T1000 (cell line): ENCODE data around the gene TBC1D9B.

Source experiments
- DNase-seq: peaks from one replicate; lab custom pipeline; 2025; ENCODE audit warnings: mixed read lengths; lab: John Stamatoyannopoulos, UW

The TBC1D9B gene

DNA sequence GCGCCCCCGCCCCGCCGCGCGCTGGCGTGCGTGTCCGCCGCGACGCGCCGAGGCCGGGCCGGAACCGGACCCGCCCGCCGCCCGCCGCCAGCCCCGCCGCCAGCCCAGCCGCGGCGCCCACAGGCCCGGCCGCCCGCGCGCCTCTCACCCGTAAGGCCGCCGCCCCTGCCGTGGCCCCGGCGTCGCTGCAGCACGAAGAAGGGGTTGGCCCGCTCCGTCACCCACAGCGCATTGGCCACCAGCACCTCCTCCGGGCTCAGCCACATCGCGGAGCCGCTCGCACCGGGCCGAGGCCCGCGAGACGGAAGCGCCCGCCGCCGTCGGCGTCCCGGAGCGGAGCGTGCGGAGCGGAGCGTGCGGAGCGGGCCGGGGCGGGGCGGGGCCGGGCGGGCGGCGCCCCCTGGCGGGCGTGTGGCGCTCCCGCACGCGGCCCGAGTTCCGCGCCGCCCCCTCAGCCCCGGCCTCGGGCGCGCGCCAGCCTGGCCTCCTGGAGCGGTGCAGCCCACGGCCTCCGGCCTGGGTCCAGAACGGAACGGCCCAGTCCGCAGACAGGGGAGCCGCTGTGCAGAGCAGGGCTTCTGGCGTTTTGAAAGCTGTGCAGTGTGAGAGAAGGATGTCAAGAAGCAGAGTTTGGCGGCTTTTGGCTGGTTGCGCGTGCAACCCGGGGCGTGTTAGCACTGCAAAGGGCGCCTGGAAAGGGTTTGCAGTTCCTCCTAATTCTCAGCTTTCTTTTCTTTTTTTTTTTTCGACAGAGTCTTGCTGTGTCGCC is at the start of gene TBC1D9B:
Gene TBC1D9B, minus strand, starts transcription at position 342 of the 769 bp plus-strand sequence. Its CDS starts 76 bp downstream, at position 266.
- no peak for DNase-seq

DNA sequence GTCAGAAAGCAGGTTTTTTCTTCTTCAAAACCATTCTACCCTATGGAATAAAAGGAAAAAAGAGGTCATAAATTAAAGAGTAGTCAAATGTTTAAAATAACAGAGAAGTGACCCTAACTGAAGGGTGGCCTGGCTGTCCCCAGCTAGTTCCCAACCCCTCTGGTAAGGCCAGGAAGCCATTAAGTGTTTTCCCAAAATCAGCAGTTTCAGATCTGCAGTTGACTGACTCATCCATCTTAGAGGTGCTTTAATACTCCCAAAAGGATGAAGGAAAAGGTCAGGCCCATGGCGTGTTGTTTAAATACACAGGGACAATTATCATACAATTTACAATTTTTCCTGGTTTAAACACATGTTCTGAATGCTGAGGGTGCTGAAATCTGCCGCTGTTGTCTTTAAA is 47.9 kb upstream of the TBC1D9B start:
- DNase-seq = no peak

DNA sequence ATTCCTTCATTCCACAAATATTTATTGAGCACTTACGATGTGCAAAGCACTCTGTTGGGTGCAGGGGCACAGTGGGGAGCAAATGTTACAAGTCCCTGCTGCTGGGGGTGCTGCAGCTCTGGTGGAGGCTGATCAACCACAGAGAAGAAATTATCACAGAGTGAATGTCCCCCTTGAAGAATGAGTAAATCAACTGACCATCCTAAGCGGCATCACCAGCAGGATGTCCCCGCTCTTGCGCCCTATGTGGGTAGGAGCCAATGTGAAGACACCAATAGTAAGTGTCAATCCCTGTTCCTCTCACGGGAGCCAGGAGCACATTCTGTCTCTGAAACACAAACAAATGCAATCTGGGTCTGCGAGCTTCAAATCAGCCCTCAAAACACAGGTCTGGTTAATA is 47.4 kb upstream of the TBC1D9B start:
- no peak for DNase-seq

DNA sequence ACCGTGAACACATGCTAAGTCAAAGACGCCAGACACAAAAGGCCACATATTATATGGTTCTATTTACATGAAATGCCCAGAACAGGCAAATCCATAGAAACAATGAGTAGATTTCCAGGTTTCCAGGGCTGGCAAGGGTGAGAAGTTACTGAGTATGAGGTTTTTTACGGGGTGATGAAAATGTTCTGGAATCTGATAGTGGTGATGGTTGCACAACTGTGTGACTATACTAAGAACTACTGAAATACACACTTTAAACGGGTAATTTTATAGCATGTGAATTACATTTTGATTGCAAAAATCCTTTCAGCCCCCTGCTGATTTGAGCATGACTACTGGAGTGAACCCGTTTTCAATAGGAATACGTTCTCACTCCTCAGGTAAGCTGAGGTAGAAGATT is 46.7 kb upstream of the TBC1D9B start:
- DNase-seq = no peak

DNA sequence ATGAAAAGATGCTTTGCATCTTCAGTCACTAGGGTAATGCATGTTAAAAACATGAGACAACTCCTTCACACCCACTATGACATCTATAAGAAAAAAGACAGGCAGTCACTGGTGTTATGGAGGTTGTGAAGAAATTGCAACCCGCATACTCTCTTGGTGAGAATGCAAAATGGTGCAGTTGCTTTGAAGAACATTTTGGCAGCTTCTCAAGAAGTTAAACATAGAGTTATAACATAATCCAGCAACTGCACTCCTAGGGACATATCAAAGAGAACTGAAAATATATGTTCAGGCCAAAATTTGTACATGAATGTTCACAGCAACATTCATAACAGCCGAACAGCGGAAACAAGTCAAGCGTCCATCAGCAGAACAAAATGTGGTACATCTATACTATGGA is 46.3 kb upstream of the TBC1D9B start:
- DNase-seq = no peak

DNA sequence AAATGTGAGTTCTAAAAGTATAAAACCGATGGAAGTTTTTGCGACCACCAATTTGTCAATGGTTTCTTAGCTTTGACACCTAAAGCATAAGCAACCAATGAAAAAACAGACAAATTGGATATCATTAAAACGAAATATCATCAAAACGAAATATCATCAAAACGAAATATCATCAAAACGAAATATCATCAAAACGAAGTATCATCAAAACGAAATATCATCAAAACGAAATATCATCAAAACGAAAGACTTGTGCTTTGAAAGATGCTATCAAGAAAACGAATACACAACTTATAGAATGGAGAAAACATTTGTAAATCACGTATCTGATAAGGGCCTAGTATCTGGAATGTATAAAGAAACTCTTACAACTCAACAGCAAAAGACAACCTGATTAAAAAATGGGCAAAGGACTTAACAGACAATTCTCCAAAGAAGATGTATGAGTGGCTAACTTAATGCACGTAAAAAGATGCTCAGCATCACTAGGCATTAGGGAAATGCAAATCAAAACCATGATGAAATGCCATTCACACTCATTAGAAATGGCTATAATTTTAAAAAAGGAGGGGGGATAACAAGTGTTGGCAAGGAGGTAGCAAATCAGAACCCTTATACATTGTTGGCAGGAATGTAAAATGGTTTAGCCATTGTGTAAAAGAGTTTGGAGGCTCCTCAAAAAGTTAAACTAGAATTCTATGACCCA is 29.4 kb upstream of the TBC1D9B start:
- no peak for DNase-seq

DNA sequence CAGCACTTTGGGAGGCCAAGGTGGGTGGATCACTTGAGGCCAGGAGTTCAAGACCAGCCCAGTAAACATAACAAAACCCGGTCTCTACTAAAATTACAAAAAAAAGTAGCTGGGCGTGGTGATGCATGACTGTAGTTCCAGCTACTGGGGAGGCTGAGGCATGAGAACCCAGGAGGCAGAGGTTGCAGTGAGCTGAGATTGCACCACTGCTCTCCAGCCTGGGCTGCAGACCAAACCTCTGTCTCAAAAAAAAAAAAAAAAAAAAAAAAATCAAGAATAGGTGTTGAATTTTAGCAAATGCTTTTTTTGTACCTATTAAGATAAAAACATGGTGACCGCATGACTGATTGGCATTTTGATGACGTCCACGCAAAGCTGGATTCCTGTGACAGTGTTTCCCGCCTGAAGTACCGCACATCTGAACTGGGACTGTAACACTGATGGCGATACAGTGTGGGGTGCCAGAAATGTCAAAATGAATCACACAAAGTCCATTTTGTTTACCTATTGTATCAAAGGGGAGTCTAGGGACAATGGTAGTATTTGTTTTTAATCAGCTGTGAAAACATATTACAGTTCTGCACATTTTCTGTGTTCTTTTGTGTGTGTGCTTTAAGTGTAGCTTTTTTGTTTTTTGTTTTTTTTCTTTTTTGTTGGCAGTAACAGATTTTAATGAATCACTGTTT is 23.2 kb upstream of the TBC1D9B start:
- no peak for DNase-seq

DNA sequence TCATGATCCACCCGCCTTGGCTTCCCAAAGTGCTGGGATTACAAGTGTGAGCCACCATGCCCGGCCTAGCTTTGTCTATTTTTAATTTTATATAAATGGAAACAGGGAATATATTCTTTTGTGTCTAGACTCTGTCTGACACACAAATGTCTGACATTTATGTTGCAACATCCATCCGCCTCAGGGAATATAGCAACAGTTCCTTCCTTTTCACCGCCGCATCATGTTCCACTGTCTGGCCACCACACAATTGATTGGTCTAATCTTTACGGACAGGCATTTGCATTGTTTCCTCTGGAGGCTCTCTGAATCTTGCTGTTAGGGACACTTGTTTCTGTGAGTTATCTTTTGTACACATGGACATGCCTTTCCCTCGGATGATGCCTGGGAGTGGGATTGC is 20.1 kb upstream of the TBC1D9B start:
- DNase-seq = no peak

DNA sequence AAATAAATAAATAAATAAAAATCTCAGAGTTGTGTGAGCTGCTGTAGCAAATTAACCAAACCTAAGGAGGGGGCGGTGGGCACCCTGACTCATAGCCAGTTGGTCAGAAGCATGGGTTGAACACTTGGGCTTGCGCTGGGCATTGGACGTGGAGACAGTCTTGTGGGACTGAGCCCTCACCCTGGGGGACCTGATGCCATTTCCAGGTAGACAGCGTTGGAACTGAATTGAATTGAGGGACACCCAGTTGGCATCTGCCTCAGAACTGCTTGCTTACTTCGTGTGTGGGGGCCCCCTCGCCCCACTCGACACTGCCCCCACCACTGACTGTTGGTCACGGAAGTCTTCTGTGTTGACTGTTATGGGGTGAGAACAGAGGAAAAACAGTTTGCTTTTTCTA is 19.0 kb upstream of the TBC1D9B start:
- DNase-seq = no peak

DNA sequence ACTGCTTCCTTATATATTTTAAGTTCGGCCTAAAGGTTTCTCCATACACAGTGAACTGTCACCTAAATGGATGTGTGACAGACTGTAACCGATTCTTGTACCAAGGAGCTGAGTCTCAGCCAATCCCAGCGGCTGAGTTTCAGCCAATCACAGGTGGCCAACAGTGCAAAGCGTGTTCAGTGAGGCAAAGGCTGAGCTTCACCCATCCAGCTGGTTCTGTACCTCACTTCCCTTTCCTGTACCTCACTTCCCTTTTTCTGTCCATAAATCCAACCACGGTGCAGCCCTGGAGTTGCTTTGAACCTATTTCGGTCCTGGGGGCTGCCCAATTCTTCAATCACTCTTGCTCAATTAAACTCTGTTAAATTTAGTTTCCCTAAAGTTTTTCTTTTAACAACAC is 15.7 kb upstream of the TBC1D9B start:
- no peak for DNase-seq

DNA sequence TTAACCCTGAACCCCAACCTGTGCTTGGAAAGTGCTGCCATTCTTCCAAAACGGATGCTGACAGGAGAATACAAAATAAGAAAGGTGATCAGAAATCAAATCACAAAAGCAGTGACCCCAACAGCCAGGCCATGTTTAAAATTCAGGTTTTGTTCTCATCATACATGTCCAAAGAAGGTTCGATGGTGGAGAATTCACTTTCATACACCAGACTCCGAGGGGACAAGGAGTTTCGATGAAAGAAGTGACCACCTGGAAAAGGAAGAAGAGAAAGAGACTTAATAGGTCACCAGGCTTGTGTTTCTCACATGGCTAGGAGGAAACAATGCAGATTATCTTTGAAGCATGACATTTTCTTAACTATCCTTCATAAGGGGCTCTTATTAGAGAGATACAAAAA is 12.5 kb upstream of the TBC1D9B start:
- DNase-seq = no peak

DNA sequence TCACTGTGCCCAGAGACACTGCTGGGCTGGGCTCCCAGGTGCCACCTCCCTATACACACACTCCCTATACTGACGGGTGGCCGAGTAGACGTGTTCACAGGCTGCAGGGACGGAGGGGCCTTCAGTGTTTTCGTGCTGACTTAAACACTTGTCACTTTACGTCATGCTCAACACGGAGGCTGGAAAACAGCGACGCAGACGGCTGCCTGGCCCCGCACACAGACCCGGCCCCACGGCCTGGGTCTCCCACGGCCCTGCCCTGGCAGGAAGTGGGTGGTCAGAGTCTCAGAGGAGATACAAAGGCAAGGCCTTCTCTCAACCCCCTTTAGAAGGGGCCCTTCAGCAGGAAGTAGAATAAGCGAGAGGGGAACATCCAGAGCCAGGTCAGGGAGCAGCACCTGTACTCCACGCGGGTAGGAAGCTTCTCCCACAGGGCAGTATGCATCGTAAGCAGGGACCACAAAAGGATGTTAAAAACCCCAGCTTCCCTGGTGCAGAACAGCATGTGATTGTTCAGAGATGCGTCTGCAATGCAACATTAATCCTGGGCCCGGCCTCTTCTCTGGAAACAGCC is 11.9 kb upstream of the TBC1D9B start:
- no peak for DNase-seq

DNA sequence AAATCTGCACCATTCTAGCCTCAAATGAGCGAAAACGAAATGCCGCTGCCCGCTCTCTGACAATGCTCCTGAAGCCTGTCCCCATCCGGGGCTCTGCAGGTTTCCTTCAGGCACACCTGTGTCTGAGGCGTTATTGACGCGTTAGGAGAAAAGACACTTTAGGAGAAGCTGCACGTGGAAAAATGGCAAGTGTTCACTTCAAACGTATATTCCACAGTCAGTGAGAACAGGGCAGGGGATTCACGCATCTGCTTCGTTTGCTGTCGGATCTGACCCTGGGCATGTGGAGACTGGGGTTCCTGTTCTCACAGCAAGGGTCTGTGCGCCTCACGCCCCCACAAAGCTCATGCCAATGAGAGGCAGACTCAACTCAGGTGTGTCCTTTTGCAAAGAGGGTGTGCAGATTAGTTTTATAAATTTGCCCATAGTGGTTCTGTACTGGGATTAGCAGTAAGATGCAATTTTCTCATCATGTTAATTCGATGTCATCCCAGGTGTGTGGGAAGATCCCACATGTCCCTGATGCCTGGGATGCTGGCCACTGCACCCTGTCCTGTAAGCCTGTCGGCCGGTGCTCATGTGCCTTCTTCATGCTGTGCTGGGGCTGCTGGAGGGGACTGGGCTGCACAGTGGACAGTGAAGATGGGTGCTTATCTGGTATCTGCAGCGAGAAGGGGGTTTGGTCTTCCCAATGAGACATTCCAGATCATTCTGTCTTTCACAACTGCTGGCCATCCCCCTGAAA is 11.2 kb upstream of the TBC1D9B start:
- DNase-seq = no peak

DNA sequence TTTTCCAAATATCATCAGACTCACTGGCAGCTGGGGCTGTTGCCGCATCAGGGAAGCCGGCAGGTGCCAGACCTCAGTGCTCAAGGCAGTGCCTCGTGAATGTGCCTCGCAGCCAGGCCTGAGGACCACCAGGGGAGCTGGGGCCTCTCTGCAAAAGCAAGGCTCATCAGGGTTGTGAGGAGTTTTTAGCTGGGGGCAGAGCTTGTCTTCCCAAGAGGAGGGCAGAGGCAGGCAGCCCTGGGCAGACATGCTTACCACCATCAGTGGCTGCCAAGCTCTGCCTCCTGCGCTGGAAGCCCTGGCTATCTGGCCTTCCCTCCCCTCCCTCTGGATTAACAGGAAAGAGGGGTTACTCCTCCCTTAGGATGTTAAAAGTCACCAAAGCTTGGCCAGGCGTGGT is 8.8 kb upstream of the TBC1D9B start:
- no peak for DNase-seq

DNA sequence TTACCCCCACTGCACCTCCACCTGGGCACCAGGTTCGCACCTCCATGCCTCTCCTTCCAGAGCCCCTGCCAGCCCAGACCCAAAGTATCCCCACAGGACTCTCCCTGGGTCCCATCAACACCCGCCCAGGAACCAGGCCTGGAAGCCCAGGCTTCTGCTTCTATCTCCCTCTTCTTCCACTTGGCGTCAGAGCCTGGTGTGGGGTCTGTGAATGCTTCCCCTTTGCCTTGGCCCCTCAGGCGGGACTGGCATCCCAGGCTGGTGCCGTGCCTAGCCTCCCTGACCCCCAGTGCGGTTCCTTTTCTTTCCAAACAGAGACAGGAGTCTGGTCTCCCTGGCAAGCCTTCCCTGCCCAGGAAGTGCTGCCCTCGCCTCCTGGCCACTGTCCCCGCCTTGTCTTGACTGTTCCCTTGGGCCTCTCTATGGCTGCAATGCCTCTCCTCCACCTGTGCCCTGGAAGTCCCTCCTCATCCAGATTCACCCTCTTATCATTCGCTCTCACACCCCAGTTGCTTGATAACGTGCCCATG is 7.8 kb upstream of the TBC1D9B start:
- no peak for DNase-seq

DNA sequence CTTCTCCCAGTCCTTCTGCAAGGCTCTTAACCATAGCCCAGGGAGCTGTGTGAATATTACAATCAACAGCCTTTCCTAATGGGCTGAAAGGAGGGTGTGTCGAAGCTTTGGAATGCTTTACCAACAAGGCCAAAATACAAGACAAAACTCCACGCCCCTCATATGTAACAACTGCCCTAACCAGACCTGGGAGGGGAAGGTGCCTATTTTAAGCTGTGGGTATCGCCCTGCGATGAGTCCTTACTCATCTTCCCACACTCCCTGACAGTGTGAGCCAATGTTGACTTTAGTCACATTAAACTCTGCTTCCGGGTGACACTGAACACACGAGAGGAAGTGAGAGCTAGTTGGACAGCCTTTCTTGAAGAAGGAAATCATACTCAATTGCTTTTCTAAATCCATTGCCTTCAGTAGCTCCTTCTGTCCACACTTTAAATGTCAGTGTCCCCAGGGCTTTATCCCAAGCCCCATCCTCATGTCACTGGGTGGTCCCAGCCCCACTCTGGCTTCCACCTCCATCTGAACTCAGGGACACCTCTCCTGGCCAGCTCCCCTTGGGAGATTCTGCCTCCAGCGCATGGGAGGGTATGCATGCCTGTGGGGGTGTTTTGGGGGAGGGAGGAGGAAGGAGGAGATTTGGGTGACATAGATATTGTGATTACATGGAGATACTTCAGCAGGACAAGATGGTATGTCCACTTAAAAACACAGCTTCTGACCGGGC is 6.5 kb upstream of the TBC1D9B start:
- DNase-seq = no peak

DNA sequence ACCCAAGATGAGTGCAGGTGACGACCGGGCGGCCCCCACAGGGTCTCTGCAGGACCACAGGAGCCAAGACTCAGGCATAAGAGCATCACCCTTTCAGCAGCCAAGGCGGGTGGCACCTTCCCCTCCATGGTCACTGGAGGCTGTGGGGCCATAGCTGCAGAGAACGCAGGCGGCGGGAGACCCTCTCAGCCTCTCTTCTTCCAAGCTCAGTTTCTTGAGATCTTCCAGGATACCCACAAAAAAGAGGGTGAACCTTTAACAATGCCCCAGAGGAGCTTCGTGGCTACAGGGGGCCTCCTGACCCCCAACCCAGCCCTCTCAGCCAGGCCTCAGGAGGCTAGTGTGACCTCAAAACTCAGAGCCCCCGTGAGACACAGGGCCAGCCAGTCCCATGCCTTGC is 5.8 kb upstream of the TBC1D9B start:
- no peak for DNase-seq

DNA sequence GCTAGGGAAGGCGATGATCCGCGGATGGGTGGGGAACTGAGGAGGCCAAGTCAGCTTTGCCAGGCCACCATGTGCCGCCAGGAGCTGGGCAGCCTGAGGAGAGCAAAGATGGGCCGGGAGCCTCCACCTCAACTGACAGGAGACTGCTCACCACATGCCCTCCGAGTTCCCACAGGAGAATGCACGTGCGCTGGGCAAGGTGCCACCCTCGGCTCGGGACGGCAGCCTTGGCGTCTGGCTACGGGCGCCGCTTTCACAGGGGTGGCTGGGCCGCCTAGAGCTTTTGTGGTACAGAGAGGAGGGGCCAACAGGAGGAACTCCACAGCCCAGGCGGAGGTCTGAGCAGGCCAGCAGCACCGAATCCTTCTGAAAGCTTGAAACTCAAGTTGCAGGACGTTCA is 5.3 kb upstream of the TBC1D9B start:
- DNase-seq = no peak

DNA sequence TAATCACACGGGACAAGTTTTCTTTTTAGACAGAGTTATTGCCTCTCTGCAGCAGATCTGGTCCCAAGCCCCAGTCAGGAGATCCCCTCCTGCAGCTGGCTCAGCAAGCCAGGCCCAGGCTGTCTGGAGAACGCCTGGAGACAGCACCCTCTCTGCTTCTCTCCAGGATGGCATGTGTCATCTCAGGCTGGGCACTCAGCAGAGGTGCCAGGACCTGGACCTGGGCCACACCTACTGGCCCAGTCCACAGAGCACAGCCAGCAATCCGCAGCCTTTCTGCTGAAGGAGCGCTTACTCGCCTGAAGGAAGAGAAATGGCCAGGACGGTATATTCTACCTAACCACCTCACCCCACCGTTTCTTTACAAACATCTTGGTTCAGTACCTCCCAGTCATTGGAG is 4.7 kb upstream of the TBC1D9B start:
- no peak for DNase-seq

DNA sequence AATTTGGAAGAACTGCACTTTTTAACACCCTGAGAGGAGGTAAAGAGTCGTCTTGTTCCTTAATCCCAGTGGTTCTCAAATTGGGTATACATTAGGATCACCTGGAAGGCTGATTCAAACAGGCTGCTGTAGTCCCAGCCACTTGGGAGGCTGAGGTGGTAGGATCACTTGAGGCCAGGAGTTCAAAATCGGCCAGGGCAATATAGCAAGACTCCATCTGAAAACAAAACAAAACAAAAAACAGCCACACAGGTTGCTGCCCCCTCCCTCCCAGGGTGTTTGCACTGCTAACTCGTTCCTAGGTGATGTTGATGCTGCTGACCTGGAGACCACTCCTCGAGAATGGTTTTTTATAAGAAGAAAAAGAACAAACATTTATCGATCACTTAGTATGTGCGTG is 1.5 kb upstream of the TBC1D9B start:
- DNase-seq = no peak

DNA sequence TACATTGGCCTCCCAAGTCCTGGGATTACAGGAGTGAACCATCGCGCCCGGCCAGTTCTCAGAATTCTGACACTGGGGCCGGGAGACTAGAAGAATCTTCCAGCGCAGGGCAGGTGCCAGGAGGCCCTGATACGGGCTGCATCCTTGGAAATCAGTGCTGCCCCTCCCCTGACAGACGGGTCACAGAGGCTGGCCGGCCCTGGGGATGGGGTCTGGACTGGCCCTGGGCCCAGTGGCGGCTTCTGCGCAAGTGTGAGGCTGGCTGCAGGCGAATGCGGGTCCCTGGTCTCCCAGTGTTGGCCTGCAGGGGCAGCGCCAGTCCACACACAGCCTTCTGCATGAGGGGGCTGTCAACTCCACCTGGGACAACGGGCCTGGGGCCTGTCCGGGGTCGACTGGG is 831 bp upstream of the TBC1D9B start:
- no peak for DNase-seq
